A549 (cell line): ENCODE data around the gene RALGPS2.

Experiments used
- CTCF ChIP-seq: fragments of >200 bp; sonication (Bioruptor Twin); formaldehyde crosslinking; IDR thresholded peaks from 3 replicates; pipeline ENCODE4 v1.5.1; 2016
- JUN ChIP-seq, 2 experiments: fragments of >200 bp; sonication (Bioruptor Twin); formaldehyde crosslinking; IDR thresholded peaks; 2 replicates in 1 of 2; 3 replicates in 1 of 2; pipeline ENCODE4 v1.6.1; 2016 to 2017
- MAFK ChIP-seq: fragments of 450-650 bp; IDR thresholded peaks from 2 replicates; pipeline ENCODE4 v1.6.1; 2014; ENCODE audit not compliant: partially characterized antibody

- no peak for TF ChIP-seq CTCF
- no peak for TF ChIP-seq MAFK
- TF ChIP-seq JUN (IDR thresholded peaks at IDR 0.05) = no peak
These were observed 14.4 kb downstream of the RALGPS2 start for GRCh38 chr1:178739285-178740045.
